WERI-Rb-1 (cell line): ENCODE results near the gene KRT80.

Experiments
- DNase-seq: peaks from one replicate; pipeline ENCODE4 v3.0.0-alpha.2; 2020
- H3K27ac ChIP-seq: fragments of 250-450 bp; sonication (Bioruptor Pico); 2 replicates; pipeline ENCODE4 v1.5.1; 2020; ENCODE audit warnings: mild to moderate bottlenecking, moderate library complexity
- H3K27me3 ChIP-seq: fragments of 250-450 bp; sonication (Bioruptor Pico); 2 replicates; pipeline ENCODE4 v1.5.1; 2021; ENCODE audit warnings: mild to moderate bottlenecking, low read depth, moderate library complexity; ENCODE audit not compliant: insufficient read depth, severe bottlenecking
- H3K36me3 ChIP-seq: fragments of 250-450 bp; sonication (Bioruptor Pico); 2 replicates; pipeline ENCODE4 v1.5.1; 2020; ENCODE audit warnings: mild to moderate bottlenecking, moderate library complexity
- H3K4me3 ChIP-seq: 2 replicates; pipeline ENCODE4 v1.5.1; 2011; ENCODE audit warnings: low read depth, mild to moderate bottlenecking, control low read depth, low read length
- H3K9me3 ChIP-seq: fragments of 250-450 bp; sonication (Bioruptor Pico); 2 replicates; pipeline ENCODE4 v1.5.1; 2021; ENCODE audit warnings: mild to moderate bottlenecking, moderate library complexity; ENCODE audit not compliant: severe bottlenecking
- CTCF ChIP-seq: IDR thresholded peaks from 2 replicates; pipeline ENCODE4 v1.5.1; 2011; ENCODE audit warnings: low read depth, mild to moderate bottlenecking, control low read depth, inconsistent platforms, low read length

Gene KRT80

GRCh38 chr12:52147964-52148463, 43.8 kb downstream of the KRT80 start:
- no peaks in the 10 kb centered on the region for H3K9me3 ChIP-seq
- TF ChIP-seq CTCF, result no peak
- no peak overlapping the region for H3K27ac ChIP-seq
- H3K4me3 ChIP-seq, result no peak overlapping the region
- H3K36me3 ChIP-seq, result no peaks in the 10 kb centered on the region
- H3K27me3 ChIP-seq, result no peaks in the 10 kb centered on the region
- DNase-seq, result no peak

GRCh38 chr12:52147367-52147963, 44.3 kb downstream of the KRT80 start:
- H3K27me3 ChIP-seq, result no peaks in the 10 kb centered on the region
- H3K4me3 ChIP-seq, result no peak overlapping the region
- DNase-seq, result no peak
- no peak overlapping the region for H3K27ac ChIP-seq
- TF ChIP-seq CTCF, result no peak
- H3K36me3 ChIP-seq, result no peaks in the 10 kb centered on the region
- no peaks in the 10 kb centered on the region for H3K9me3 ChIP-seq

GRCh38 chr12:52146822-52147366, 44.9 kb downstream of the KRT80 start:
- TF ChIP-seq CTCF, result no peak
- Histone ChIP-seq H3K27ac (no peak overlapping the region), H3K36me3 (no peaks in the 10 kb centered on the region), H3K9me3 (no peaks in the 10 kb centered on the region), H3K27me3 (no peaks in the 10 kb centered on the region), H3K4me3 (no peak overlapping the region)
- no peak for DNase-seq

- H3K4me3 ChIP-seq, result no peak overlapping the region
- no peak for DNase-seq
- H3K27me3 ChIP-seq, result no peaks in the 10 kb centered on the region
- no peaks in the 10 kb centered on the region for H3K36me3 ChIP-seq
- TF ChIP-seq CTCF, result no peak
- no peak overlapping the region for H3K27ac ChIP-seq
- H3K9me3 ChIP-seq, result no peaks in the 10 kb centered on the region
These were observed 45.6 kb downstream of the KRT80 start for GRCh38 chr12:52146089-52146821.

- no peak overlapping the region for H3K27ac ChIP-seq
- TF ChIP-seq CTCF, result no peak
These were observed 46.4 kb downstream of the KRT80 start for GRCh38 chr12:52145228-52146088.

More at GRCh38 chr12:52145228-52146088, 46.4 kb downstream of the KRT80 start:
- no peaks in the 10 kb centered on the region for H3K9me3 ChIP-seq
- no peaks in the 10 kb centered on the region for H3K27me3 ChIP-seq
- no peak for DNase-seq
- H3K36me3 ChIP-seq, result no peaks in the 10 kb centered on the region
- H3K4me3 ChIP-seq, result no peak overlapping the region
